NCI-H510A treated with DMSO at 0.1 percent for 48 hours (cell line): Measurements from ENCODE around the gene STRN3.

ENCODE experiments used
- DNase-seq: peaks from one replicate; lab custom pipeline; 2025; lab: John Stamatoyannopoulos, UW

Gene STRN3

DNA sequence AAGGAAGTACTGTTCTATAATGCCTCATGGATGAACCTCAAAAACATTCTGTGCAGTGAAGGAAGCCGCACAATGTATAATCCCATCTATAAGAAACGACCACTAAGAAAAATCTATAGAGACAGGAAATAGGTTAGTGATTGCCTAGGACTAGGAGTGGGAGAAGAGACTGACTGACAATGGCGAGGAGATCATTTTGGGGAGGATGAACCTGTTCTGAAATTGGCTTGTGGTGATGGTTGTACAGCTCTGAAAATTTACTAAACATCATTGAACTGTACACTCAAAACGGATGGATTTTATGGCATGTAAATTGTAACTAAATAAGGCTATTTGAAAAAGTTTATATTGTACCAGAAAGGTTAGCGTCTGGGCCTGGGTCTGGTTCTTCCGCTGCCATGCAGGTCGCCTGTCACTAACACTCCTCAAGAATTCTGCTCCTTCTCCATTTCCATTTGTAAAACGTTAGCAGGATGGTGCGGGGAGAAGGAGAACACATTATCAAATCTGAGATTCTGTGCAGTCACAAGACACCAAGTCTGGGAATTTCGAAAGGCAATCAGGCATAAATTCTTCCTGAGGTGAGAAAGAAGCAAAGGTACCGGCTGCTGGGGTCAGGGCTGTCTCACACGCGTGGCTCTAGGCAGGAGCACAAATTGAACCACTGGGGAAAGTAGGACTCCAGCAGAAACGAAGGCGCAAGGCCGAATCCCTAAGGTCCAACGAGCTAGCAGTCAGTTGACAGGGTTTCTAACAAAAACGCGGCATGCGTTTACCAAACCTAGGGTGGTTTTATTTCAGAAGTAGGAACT, 152.7 kb downstream of the STRN3 start:
- no peak for DNase-seq

DNA sequence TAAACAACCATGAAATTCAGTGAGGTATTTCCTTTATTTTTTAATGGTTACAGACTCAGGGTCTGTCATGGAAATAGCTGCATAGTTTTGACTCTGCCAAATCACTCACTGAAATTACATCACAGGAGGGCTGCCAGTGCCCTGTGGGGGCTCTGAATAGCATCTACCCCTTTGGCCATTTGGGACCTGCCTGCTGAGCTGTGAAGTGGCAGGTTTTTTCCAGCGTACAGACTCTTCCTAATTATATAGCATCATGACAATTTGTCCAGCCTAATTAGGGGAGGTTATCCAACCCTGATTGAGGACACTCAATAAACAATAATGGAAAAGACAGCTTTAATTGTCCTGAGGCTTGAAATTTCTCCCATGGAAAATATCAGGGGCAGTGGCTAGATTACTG, 153.6 kb downstream of the STRN3 start:
- no peak for DNase-seq

DNA sequence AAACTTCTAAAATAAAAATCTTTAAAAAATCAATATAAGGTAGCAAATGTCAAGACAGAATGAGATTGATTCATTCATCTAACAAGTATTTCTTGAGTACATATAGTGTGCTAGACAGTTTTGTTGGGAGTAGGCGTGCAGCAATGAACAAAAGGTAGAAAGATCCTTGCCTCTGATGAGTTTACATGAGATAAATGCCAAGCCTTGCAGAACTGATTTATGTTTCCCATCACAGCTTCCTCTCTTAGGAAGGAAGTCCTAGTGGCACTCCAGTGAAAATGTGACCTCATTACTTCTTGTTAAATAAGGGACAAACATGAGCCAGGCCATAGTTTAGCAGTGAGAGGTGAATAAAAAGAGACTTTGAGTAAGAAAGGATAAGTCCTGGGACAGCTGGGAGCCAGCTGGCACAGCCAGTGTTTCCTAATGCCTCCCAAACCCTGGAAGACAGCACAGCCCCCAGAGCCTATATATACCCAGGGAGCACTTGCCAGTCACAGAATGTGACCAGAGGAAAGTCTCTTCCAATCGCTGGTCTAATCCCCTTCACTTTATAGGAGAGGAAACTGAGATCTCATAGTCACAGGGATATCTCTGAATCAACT, 156.5 kb downstream of the STRN3 start:
- no peak for DNase-seq

DNA sequence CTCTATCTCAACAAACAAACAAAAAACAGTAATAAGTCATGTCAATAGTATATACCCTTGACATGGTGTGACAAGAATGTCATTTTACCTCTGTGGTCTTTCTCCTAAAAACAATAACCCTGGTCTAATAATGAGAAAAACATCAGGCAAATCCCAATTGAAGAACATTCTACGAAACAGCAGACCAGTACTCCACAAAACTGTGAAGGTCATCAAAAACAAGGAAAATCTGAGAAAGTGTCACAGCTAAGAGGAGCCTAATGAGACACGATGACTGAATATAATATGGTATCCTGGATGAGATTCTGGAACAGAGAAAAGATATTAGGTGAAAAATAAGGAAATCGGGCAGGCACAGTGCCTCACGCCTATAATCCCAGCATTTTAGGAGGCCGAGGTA, 157.4 kb downstream of the STRN3 start:
- no peak for DNase-seq

DNA sequence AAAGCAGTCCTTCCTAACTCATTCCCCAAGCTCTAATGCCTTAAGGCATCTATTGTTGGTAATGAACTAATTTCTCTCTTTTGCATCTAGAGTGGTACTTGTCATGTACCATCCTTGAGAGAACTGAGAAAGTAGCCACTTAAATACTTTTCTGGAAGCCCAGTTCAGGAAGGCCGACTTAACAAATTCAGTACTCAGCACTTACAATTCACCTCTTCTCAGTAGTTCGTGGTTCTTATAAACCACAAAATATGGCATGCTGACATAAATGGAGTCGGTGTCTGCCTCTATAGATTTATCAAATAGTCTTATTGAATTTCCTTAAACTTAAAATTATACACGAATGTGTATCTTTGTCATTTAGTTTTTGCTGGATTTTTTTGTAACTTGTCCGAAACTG, 161.2 kb downstream of the STRN3 start:
- DNase-seq, result no peak

DNA sequence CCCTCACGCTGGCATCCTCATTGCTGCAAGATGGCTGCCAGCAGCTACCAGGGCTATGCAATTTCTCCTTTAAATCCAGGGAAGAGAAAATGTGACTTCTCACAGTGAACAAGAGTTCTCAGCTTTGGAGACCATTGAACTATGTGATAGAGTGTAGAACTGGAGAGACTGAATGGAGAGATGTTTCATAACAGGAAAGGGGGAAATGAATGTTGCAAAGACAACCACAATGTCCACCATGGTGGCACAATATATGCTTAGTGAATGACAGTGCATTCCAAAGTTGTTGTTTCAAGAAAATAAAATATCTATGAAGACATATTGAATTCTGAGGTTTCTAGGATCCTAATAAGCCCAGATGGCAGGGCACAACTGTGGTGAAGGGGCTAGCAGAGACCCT, 165.0 kb downstream of the STRN3 start:
- DNase-seq, result no peak

DNA sequence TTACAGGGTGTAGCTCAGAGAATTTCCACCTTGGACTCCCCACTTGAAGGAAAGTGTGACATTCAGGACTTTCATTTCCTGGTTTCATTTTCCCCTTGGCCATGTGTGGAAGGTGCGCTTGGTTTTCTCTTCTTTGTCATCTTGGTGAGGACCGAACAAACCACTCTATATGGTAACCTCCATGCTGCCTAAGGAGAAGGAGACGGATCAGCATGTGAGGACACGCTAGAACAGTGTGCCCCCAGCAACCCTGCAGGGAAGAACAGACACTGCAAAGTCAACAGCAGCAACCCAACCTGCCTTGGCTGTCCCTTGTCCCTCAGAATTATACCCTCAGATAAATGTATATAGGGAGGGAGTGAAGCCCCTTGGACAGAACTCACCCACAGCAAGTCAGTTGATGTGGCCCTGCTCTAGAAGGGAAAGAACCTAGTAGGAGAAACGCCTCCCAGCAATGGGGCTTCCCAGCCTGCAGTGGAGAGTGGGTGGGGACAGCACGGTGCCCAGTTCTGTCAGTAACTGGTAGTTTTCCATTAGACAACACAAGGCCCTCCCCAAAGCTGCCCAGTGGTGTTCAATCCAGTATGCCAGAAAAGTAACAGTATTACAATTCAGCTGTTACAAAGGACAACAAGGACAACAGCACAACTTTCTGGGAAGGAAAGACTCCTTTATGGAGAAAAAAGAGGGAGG, 170.7 kb downstream of the STRN3 start:
- DNase-seq, result no peak

DNA sequence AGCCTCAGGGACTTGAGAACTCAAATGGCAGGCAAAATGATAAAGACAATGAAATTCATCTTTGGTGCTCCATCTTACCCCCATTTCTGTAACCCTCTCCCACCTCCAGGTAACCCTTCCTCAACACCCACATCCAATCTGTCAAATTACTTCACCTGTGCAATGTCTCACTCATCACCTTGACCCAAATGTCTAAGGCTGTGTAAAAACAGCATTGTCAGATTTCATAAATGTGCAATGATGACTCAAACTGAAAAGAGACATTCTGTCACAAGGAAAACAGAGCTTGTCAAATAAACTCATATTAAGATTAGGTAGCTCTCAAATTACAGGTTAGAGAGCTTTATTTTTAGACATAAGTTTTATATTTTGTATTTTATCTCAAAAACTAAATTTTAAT, 171.7 kb downstream of the STRN3 start:
- DNase-seq, result no peak

DNA sequence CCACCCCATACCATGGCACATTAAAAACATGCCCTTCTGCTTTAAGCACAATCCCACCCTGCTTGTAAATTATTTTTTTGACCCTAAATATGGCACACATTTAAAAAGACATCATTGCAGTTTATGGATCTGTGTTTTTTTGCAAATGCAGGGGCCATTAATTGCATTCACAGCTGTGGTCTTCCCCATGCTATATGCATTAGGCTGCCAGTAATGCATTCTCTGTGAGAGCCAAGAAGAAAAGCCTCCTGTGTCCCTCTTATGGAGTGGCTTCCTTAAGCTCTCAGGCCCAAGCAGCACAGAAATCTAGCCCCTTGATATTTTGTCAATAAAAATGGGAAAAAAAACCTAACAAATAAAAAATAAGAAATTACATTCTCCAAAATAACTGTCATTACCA, 172.2 kb downstream of the STRN3 start:
- DNase-seq, result no peak

DNA sequence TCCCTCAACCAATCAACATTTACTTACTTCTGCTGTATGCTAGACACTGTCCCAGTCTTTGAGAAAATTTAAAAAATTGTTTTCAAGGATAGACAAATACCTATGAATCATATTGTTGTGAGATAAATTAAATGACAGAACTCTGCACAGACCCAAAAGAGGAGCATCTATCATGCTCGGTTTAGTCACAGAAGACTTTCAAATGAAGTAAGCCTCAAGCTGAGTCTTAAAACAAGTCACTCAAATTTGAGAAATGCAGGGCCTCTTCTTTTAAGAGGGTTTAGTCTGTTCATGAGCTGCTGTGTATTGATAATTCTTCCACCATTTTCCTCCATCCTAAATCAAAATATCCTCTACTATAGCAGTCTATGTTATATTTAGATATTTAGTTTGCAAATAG, 176.2 kb downstream of the STRN3 start:
- DNase-seq, result no peak

DNA sequence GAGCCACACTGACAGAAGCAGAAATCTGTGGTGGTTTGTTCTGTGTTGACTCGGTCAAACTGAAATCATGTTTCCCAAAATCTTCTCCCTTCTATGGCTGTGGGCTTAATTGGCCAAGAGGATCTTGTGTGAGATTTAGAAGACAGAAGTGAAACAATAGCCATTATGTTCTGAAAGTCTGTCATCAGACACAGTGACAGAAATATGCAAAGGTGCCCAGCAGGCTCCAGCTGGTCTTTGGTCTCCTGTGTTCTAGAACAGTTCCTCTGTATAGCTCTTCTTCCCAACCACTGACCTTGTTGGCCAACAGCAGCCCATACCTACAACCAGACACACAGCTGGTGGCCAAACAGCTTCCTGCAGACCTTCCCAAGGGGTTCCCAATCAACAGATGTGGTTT, 176.8 kb downstream of the STRN3 start:
- DNase-seq, result no peak

DNA sequence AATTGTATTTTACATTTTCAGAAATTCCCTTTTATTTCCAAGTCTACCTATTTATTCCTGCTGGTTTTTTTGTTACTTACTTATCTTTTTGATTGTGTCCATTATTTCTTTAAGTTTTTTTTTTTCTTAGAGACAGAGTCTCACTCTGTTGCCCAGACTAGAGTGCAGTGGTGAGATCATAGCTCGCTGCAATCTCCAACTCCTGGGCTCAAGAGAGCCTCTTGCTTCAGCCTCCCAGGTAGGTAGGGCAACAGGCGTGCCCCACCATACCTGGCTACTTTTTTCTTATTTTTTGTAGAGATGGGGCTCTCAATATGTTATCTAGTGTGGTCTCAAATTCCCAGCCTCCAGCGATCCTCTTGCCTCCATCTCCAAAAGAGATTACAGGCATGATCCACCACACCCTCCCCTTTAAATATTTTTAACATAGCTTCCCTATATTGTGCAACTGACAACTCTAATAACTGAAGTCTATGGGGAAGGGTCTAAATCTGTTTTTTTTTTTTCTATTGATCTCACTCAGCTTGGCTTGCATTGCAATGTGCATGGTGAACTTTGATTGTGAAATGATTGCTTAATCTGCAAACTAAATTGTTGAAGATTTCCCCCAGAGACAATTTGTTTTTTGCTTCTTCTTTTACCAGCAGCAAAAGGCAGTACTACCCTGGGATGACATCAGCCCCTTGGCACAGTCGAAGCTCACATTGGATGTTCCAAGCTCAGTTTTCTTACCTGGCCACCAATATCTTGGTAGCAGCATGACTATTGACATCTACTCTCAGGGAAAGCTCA, 177.5 kb downstream of the STRN3 start:
- no peak for DNase-seq
